Astrocyte of the cerebellum (primary cell): Measurements from ENCODE around the gene AK1.
A peak's percentile ranks its signal among the peaks of the same experiment; 100 is the strongest.

Source experiments
- DNase-seq: peaks from one replicate; pipeline ENCODE4 v3.0.0-alpha.2; 2011; ENCODE audit warnings: low read depth
- H3K4me3 ChIP-seq: 2 replicates; pipeline ENCODE4 v1.5.1; 2011; ENCODE audit warnings: mild to moderate bottlenecking, low read depth, low read length, moderate library complexity
- CTCF ChIP-seq: IDR thresholded peaks from 2 replicates; pipeline ENCODE4 v1.5.1; 2012; ENCODE audit warnings: low read length, low read depth, moderate library complexity, mild to moderate bottlenecking; ENCODE audit errors: missing control alignments
- in situ Hi-C: cut with HindIII; loops from 2 replicates; pipeline ENCODE4 v1.10.0; 2017; ENCODE audit warnings: low sequenced_read_pairs

The AK1 gene

GRCh38 chr9:127915801-127916719 lies 38.6 kb upstream of the AK1 start:
- DNase-seq = no peak

GRCh38 chr9:127915325-127915752 lies 37.9 kb upstream of the AK1 start:
- no peak for DNase-seq
- no peak for TF ChIP-seq CTCF
- in situ Hi-C loops = no loop called here
- no peak overlapping the region for H3K4me3 ChIP-seq

More at GRCh38 chr9:127915801-127916719, 38.6 kb upstream of the AK1 start:
- peak overlapping the region; percentile 50 for H3K4me3 ChIP-seq
- in situ Hi-C loops = no loop called here
- TF ChIP-seq CTCF = no peak

GRCh38 chr9:127913682-127914081 lies 36.2 kb upstream of the AK1 start:
- no peak overlapping the region for H3K4me3 ChIP-seq
- in situ Hi-C loops = no loop called here
- no peak for DNase-seq
- no peak for TF ChIP-seq CTCF

- H3K4me3 ChIP-seq = no peak overlapping the region
- TF ChIP-seq CTCF = no peak
- no peak for DNase-seq
- in situ Hi-C loops = no loop called here
Measured at GRCh38 chr9:127912882-127913281, 35.4 kb upstream of the AK1 start.

- in situ Hi-C loops = no loop called here
- TF ChIP-seq CTCF = no peak
- DNase-seq = no peak
- H3K4me3 ChIP-seq = no peak overlapping the region
Measured at GRCh38 chr9:127912296-127912695, 34.8 kb upstream of the AK1 start.

GRCh38 chr9:127910613-127911205 lies 33.2 kb upstream of the AK1 start:
- H3K4me3 ChIP-seq = no peak overlapping the region
- no peak for TF ChIP-seq CTCF
- DNase-seq = no peak
- in situ Hi-C loops = no loop called here
